GM19239 (cell line): ENCODE results near the gene METRN.
"Not testable (repeated sequence)": the region's sequence is repeated elsewhere in the genome, so short reads cannot be mapped to it uniquely, and the experiment has no call there.

Source experiments
- DNase-seq: peaks from one replicate; pipeline ENCODE4 v3.0.0; 2011; ENCODE audit warnings: low spot score; ENCODE audit not compliant: insufficient read length
- FAIRE-seq: peaks from 2 replicates; lab custom pipeline; 2011; peaks lifted over from hg19 to GRCh38; lab: Jason Lieb, UNC

METRN gene

GRCh38 chr16:732332-732731 is 17.4 kb downstream of the METRN start:
- DNase-seq (no peak), FAIRE-seq (no peak)

GRCh38 chr16:732936-733335 is 18.0 kb downstream of the METRN start:
- FAIRE-seq (no peak), DNase-seq (no peak)

GRCh38 chr16:733382-734207 is 18.7 kb downstream of the METRN start:
- no peak for DNase-seq

GRCh38 chr16:734208-734980 is 19.5 kb downstream of the METRN start:
- FAIRE-seq (no peak), DNase-seq (no peak)

More at GRCh38 chr16:733382-734207, 18.7 kb downstream of the METRN start:
- FAIRE-seq, result no peak

- FAIRE-seq (peak; percentile 53), DNase-seq (no peak)
Measured at GRCh38 chr16:734981-735881, 20.3 kb downstream of the METRN start.

GRCh38 chr16:735982-736453 is 21.1 kb downstream of the METRN start:
- no peak for DNase-seq
- peak; percentile 68 for FAIRE-seq

- DNase-seq (no peak), FAIRE-seq (no peak)
Measured at GRCh38 chr16:736936-737481, 22.1 kb downstream of the METRN start.

- FAIRE-seq, result no peak
- DNase-seq, result no peak
Measured at GRCh38 chr16:739560-740458, 24.9 kb downstream of the METRN start.

GRCh38 chr16:740459-740763 is 25.5 kb downstream of the METRN start:
- FAIRE-seq (no peak), DNase-seq (no peak)

GRCh38 chr16:740764-741505 is 26.0 kb downstream of the METRN start, which contains the start of gene CIAO3:
Gene CIAO3, minus strand, starts transcription at chr16:740997. Its CDS starts 12 bp downstream, at chr16:740985.
- DNase-seq (peak; percentile 98), FAIRE-seq (no peak)

GRCh38 chr16:741986-742629 is 27.2 kb downstream of the METRN start:
- DNase-seq, result no peak
- FAIRE-seq, result no peak

GRCh38 chr16:742894-743293 is 28.0 kb downstream of the METRN start:
- not testable (repeated sequence) for DNase-seq, FAIRE-seq

- DNase-seq (no peak), FAIRE-seq (no peak)
Measured at GRCh38 chr16:743794-744500, 29.0 kb downstream of the METRN start.

GRCh38 chr16:745739-746138 is 30.8 kb downstream of the METRN start:
- FAIRE-seq, result no peak
- no peak for DNase-seq

- FAIRE-seq, result no peak
- DNase-seq, result no peak
Measured at GRCh38 chr16:746637-747036, 31.7 kb downstream of the METRN start.

GRCh38 chr16:747978-748746 is 33.2 kb downstream of the METRN start:
- FAIRE-seq (no peak), DNase-seq (no peak)

- DNase-seq (no peak), FAIRE-seq (no peak)
Measured at GRCh38 chr16:749010-749409, 34.1 kb downstream of the METRN start.
